NCI-H2171 (cell line): ENCODE results near the gene PLA2G2C.
"Not testable (repeated sequence)": the region's sequence is repeated elsewhere in the genome, so short reads cannot be mapped to it uniquely, and the experiment has no call there.

Experiments
- DNase-seq: peaks from one replicate; lab custom pipeline; 2025; lab: John Stamatoyannopoulos, UW

The PLA2G2C gene

DNA sequence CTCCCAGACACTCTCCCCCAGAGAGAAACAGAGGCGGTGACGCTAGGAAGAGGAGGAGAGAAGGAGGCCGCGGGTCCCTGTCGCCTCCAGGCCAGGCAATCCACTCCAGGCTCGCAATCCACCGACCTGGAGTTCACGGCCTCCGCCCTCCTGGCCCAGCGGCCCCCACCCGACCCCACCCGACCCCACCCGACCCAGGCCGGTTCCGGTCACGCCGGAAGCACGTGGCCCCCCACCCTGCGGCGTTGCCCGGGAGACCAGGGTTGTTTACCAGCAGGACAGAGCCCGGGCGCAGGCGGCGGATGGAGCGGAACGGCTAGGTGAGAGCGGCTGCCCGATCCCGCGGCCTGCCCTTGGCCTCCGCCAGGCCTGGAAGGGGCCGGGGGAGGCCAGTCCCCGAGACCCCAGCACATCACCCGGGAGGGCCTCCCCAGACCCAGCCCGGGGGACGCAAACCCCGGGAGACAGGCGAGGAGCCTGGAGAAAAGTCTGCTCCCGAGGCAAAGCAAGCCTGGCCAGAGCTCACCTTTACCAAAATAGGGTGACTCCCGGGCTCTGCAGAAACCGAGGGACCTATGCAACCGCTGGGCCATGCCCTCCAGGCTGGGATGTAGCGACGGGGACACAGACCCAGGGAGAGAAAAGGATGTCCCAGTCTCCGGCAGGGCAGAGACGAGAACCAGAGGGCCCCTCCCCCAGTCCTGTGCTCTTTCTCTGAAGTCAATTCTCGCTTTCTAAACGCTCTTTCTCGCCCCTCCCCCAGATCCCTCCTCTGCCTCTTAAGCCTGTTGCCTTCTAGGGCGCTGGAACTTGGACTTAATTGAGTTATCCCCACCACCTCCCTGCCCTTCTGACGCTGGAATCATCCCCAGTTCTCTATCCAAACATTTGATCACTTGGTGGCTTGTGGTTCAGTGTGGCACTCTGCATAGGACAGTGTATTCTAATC, at the start of gene PLA2G2C, which contains the start of gene UBXN10:
Gene PLA2G2C (minus strand): TSS at position 685 of the 949 bp plus-strand sequence. CDS start 9,155 bp downstream, outside the sequence.
Gene UBXN10 (plus strand): TSS at position 263 of the 949 bp plus-strand sequence. CDS start 4,466 bp downstream, outside the sequence.
- DNase-seq, result no peak

DNA sequence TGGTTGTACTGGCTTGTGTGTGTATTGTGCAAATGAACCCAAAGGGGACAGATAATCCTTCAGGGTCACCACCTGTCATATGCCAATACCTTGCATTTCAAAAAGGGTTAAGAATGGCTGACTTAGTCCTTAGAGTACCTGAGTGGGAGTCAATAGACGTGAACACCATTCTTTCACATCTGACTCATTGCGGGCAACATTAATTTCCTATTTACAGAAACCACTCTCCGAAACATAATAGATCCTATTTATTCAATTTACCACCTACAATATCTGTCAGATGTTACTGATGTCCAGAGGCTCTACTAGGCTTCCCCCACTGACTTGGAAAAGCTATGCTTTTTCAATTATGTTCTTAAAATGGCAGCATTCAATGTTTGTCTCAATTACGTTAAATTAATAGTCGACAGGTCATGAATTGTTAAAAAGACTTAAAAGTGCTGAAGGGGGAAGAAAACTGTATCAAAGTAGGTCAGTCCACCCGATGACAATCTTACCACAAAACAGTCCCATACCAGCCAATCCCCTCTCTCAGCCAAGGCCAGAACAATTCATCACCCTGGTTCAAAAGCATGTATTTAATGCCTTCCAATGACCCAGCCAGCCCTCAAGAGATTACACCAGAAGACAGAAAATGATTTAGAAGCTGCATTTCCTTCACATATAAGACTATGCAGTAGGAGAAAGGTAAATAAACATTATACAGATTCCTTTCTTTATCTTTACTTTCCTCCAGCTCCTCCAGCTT, 48.6 kb upstream of the PLA2G2C start:
- no peak for DNase-seq

DNA sequence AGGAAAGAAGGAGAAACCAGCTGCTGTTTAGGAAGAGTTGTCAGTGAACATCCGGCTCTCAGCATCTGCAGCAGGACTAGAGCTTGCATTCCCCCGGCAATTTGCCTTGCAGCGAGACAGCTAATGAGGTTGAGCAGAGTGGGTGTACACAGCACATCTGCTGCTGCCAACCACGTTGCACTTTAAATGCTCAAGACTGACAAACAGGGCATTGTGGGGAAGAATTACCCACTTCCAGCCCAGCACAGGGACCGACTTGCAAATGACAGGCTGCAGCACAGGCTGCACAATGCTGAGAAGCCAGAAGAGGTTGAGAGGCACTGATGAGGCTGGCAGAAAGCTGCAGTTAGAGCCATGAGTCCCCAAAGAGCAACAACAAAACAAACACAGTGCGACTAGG, 47.5 kb upstream of the PLA2G2C start:
- peak; percentile 33 for DNase-seq

GRCh38 chr1:20233394-20233793, 47.1 kb upstream of the PLA2G2C start:
- DNase-seq, result peak; percentile 30

GRCh38 chr1:20232564-20232963, 46.2 kb upstream of the PLA2G2C start:
- DNase-seq, result not testable (repeated sequence)

DNA sequence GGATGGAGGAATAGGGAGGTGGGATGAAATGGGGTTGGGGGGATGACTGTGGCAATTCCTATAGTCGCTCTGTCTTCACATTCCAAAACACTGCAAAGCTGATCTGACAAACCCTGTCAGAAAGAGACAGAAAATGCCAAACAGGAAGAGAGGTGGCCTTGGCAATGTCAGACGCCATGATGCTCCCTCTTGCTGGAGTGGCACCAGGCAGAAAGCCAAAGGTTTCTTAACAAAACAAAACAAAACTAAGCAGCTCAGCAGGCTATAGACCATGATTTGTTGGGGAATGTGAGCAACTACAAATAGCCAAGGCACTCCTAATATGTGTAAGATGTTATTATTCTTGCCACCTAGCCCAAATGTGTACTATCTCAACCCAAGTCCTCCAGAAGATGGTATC, 42.9 kb upstream of the PLA2G2C start:
- no peak for DNase-seq

GRCh38 chr1:20228314-20228825, 42.1 kb upstream of the PLA2G2C start:
- no peak for DNase-seq

DNA sequence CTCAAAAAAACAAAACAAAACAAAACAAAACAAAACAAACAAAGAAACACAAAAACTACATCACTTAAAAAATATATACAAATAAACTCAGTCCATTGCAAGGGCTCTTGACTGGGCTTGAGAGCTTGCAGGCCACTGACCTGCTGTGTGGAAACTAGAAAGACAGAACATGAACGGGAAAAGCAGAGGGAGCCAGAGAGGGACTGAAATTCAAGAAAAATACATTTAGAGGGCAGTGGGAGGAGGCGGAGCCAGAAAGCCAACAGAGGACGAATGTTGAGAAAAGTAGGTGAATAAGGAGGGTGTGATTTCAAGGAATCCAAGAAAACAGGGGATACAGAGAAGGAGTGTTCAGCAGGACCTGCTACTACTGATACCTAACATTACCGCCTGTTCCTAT, 41.4 kb upstream of the PLA2G2C start:
- DNase-seq, result no peak

DNA sequence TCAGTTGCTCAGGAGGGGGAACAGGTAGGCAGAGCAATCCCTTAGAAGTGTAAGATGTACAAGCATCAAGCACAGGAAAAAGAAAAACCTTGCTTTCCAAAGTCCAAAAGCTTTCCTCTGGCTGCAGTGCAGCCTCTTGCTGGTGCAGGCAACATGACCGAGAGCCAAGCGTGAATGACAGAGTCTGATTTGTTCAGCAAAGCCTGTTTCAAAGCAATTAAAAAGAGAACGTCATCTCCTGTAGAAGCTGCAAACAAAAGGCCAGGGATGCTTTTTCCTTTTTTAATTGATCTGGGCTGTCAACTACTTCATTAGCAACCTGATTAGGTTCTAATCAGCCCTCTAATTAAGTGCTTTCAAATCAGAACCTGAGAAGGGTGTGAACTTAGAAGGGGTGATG, 38.2 kb upstream of the PLA2G2C start:
- DNase-seq, result no peak

- DNase-seq, result no peak
Observed at GRCh38 chr1:20223551-20224419, 37.5 kb upstream of the PLA2G2C start.

DNA sequence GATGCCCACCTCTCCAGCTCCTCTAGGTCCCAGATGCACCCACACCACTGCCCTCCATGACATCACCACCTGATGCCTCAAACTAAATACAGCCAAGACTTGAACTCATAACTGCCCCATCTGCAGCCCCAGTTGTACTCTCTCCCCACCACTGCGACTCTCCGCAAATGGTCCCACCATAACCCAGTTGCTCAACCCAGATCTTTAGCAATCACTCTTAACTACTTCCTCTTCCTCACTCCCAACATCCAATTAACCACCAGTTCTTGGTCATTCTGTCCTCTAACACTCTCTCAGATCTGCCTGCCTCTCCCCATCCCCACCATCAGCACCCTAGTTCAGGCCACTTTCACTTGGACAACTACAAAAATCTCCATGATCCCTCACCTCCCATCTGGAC, 36.8 kb upstream of the PLA2G2C start:
- DNase-seq, result no peak

DNA sequence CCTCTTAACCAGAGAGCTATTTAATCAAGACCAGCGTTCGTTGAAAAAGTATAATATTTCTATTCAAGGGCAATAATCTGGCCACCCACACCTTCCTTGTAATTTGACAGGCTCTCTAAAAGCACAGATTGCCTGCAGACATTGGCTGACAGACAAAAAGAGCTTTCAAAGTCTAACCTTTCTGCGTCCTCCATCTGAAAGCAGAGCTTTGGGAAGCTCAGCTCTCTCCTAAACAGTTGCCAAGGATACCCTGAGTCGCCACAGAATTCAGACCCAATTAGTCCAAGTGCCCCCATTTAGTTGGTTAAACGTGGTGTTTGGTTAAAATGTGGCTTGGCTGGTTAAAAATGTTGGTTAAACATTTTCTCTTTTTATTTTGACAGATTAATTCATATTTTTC, 33.7 kb upstream of the PLA2G2C start:
- DNase-seq, result peak; percentile 7

DNA sequence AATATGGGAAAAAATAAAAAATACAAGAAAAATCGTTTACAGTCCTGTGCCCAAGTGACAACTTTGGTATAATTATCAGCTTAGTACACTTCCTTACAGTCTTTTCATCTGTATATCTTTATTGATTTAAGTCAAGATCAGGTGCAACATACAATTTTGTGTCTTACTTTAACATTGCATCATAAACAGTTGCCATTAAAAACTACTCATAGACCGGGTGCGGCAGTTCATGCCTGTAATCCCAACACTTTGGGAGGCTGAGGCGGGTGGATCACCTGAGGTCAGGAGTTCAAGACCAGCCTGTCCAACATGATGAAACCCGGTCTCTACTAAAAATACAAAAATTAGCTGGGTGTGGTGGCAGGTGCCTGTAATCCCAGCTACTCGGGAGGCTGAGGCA, 32.7 kb upstream of the PLA2G2C start:
- not testable (repeated sequence) for DNase-seq

- peak; percentile 7 for DNase-seq
Observed at GRCh38 chr1:20216574-20216973, 30.3 kb upstream of the PLA2G2C start.

DNA sequence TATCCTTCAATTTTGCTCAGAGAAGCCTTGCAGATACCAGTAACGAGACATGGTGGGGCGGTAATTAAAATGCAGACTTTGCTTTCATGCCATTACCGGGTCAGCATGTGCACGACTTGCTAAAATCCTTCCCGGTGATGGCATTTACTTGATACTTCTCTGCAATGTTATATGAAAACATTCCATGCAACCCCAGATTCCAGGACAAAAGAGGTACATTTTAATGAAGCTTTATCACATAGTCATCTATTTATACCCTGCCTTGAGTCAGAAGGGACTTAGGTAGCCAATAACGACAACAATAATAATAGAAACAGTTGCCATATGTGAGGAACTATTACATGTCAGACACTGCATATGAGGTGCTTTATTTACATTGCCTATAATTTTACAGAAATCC, 29.4 kb upstream of the PLA2G2C start:
- DNase-seq, result no peak

- peak; percentile 92 for DNase-seq
Observed at GRCh38 chr1:20212685-20213331, 26.5 kb upstream of the PLA2G2C start.

- no peak for DNase-seq
Observed at GRCh38 chr1:20212085-20212684, 25.9 kb upstream of the PLA2G2C start.

GRCh38 chr1:20211511-20211931, 25.2 kb upstream of the PLA2G2C start:
- no peak for DNase-seq

- DNase-seq, result no peak
Observed at GRCh38 chr1:20210736-20211460, 24.6 kb upstream of the PLA2G2C start.

DNA sequence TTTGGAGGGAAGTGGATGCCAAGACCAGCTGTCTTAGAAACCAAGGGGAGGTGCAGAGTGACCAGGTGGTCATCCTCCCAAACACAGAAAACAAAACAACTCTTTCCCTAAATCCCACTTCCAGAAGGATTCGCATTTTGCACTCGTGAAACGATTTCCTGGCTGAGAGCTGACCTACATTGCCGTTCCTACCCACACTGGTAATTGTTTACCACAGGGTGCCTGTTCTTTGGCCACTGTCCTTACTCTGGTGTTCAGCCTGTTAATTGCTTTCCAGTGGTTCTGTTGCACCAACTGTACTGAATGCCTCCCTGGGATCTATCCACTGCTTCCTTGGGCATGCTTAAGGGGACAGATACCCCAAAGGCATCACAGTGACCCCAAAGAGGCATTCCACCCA, 23.2 kb upstream of the PLA2G2C start:
- DNase-seq, result no peak
